ENCODE data around the gene FOXG1.

The FOXG1 gene

GRCh38 chr14:28762303-28762954 lies 4.2 kb upstream of the FOXG1 start:
- FAIRE-seq: no peak

- no peak for FAIRE-seq
Measured at GRCh38 chr14:28762955-28763326, 3.6 kb upstream of the FOXG1 start.

DNA sequence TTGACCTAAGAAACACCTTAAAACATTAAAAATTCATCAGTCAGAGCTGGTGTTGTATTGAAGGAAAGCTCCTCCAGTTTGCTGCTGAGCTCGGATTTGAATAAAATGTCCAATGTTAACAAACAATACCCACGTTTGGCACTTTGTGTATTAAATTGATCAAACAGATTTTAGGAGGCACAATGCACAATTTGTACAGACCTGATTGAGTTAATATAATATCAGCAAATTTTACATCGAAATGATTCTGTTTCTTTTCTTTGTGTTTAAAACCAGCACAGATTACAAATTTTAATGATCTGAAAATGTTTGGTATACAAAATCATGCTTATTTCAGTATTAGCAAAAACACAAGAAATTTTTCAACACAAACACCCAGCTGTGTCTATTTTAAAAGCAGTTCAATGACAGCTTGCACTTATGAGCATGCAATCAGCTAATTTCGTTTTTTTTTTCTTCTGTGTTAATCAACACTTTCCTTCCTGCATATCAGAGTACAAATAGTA lies 2.8 kb upstream of the FOXG1 start:
- no peak for FAIRE-seq

DNA sequence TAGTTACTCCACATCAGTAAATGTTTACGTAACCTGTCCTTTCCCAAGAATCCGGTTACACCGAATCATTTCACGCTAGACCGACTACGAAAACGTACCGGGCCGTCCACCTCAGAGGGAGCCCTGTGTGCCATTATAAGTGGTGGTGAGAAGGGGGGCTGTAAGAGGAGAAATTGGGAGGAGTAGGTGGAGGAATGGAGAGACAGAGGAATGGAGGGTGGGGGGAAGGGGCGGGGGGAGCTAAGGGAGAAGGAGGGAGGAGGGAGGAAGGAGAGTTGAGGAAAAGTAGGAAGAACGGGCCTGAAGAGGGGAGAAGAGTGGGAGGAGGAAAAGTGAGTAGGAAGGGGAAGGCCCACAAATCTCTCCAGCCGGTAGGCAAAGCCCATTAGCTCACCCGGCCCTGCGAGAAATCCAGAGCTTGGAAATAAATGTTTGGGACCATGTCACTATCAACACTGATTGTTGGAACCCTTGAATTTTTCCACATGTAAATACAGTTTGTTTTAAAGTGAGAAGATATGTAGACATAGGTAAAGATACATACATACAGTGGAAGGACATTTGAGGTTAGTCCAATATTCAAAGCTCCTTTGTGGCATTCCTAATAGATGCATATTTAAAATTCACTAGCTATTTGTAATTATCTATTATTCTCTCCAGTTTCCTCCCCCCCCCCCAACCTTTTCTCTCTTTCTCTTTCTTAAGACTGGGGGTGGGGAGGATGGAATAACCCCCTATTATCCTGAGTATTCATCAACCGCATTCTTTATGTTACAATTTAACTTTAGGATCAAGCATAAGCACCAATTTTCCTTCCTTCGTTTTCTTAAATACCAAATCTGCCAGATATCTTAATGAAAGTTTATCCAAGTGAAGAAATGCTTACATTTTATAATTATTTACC lies 2.1 kb upstream of the FOXG1 start:
- no peak for FAIRE-seq

DNA sequence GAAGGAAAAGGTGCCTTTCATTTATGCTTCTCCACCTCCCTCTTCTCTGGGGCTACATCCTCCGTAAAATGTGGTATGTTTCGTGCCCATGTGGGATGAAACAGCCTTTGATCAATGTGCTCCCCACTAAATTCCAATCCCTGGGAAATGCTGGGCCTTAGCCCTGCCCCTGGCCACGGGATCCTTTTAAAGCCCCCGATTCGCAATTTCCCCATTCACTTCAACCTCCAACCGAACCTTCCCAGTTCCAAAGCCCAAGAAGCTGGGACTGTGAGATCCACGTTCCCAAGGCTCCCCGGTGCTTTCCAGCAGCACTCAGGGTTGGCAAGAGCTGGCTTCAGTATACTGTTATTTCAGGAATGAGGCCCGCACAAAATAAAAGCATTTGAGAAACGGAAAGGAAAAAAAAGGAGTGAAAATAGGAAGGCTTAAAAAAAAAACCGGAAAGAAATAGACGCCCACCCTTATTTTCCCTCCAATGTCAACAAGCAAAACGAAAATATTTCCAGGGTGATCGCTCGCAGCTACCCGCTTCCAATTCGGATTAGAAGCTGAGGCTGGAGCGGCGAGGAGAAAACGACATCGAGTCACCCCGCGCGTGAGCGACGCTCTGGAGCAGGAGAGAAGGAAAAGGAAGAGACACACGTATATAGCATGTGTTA lies 1.3 kb upstream of the FOXG1 start:
- FAIRE-seq: no peak

DNA sequence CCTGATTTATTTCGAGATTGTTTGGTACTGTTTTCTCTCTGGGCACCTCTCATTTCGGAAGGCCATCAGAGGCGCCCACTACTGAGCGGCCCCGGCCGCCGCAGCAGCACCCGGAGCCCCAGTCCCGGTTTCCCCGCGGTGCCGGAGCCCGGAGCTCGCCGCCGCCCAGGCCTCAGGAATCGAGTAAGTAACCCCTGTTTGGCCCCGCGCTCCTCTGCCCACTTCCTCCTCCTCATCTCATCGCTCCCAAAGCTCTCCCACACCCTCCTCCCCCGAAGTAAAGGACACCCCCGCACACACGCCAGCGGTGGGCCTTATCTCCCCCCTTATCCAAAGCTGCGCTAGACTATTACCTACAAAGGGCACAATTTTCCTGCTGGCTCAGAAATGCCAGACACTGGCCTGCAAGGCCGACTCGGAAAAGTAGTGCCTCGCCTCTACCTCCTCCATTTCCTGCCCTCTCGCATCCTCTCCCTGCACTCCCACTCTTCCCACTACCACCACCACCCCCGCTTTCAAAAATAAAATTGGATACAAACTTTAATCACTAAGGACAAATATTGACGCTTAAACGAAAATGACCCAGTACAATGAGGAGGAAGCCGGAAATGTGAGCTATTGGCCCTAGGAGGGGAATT lies 637 bp upstream of the FOXG1 start:
- no peak for FAIRE-seq

GRCh38 chr14:28767030-28767852 lies 654 bp downstream of the FOXG1 start:
- FAIRE-seq: no peak

GRCh38 chr14:28767853-28768741 lies 1.5 kb downstream of the FOXG1 start:
- FAIRE-seq: no peak

DNA sequence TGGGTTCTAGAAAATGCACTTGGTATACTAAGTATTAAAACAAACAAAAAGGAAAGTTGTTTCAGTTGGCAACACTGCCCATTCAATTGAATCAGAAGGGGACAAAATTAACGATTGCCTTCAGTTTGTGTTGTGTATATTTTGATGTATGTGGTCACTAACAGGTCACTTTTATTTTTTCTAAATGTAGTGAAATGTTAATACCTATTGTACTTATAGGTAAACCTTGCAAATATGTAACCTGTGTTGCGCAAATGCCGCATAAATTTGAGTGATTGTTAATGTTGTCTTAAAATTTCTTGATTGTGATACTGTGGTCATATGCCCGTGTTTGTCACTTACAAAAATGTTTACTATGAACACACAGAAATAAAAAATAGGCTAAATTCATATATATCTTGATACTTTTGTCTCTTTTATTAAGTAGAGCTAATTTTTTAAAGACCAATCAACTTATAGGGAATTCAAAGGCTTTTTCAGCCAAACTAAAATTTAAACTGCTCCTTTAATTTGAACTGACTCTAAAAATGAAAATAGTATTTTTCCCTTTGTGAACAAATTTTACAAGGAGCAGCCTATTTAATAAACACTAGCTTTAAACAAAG lies 2.8 kb downstream of the FOXG1 start:
- FAIRE-seq: no peak

DNA sequence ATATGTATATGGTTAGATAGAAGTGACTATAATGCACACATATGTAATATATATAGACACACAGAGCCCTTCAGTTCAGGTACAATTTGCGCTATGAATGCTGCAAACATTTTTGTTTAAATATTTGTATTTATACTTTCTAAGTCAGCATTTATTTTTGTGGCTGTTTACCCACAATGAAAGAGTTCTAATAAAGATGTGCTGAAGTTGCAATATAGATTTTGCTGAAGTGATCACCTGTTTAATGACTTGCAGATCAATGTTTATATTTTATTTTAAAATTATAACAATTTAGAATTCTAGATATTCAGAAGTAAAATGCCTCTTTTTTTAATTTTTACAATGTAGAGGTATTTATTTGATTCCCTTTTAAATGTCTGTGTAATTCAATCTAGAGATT lies 3.5 kb downstream of the FOXG1 start:
- FAIRE-seq: no peak

GRCh38 chr14:28770630-28771029 lies 4.0 kb downstream of the FOXG1 start:
- FAIRE-seq: no peak

DNA sequence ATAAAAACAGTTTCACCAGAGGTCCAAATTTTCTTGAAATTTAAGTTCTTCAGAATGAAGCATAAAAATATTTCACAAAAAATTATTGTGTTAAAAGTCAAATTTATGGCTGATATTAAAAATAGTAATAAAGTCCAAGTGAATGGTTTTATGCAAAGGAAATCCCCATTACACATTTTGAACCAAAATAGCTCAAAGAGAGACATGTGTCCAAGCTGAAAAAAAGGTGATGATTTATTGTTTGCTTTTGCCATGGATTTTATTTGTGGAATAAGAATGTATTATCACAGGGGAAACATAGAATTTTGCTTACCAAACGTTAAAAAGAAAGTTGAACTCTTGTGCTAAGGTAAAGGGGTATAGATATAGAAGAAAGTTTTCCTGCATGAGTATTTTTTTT lies 4.6 kb downstream of the FOXG1 start:
- no peak for FAIRE-seq

- no peak for FAIRE-seq
Measured at GRCh38 chr14:28772613-28773012, 6.0 kb downstream of the FOXG1 start.

- no peak for FAIRE-seq
Measured at GRCh38 chr14:28773176-28773575, 6.6 kb downstream of the FOXG1 start.

- FAIRE-seq: no peak
Measured at GRCh38 chr14:28773861-28774691, 7.5 kb downstream of the FOXG1 start.

DNA sequence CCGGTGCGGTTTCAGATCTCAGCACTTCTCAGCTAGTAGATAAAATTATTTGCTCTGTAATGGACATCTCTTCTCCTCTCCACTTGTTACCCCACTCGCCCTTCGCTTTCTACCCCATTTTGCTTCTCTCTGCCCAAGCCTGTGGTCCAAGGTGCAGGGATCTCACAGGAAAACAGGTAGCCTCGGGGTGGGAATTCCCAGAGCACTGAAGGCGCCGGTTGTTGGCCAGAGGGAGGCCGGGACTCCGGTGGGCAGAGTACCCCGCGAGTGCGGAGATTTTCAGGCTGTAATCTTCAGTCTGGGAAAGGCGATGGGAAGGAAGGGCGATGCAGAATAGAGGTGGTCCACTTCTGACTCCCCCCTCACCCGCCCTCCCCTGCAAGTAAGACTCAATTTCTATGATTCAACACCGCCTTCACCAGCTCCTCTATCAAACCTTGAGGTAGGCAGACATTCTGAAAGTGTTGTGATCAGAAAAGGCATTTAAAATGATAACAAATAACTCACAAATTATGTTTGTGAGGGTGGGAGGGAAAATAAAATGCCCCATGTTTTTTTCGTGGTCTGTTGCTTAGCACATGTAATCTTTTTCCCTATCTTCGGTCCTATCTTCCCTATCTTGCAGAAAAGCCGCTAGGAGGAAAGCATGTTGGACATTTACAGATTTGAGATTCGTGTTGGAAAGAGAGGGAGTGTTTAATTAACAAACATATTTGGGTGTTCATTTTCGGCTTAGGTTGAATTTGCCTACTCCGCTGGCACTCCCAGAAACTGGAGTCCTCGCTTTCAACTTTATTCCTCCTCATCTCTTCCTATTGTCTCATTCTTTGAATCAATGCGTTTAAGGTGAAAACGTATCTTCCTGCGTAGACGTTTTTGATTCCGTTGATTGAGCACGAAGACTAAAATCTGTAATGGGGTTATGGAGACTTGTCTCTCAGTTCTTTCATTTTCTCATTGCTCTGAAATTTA lies 8.5 kb downstream of the FOXG1 start:
- no peak for FAIRE-seq

GRCh38 chr14:28776482-28777266 lies 10.1 kb downstream of the FOXG1 start:
- no peak for FAIRE-seq
